Muscle layer of colon (tissue), 2 donors: Measurements from ENCODE around the gene ITGB5.

Experiments used
- H3K27ac ChIP-seq: one replicate; pipeline ENCODE4 v1.7.0; 2013; ENCODE audit warnings: low read depth, mild to moderate bottlenecking, low read length, moderate library complexity
- H3K27me3 ChIP-seq, 2 donors: one replicate each; pipeline ENCODE4 v1.7.0; 2013; ENCODE audit warnings: low read length in 2 of 2, mild to moderate bottlenecking in 2 of 2; ENCODE audit not compliant: insufficient read depth in 2 of 2, control insufficient read depth in 1 of 2
- H3K36me3 ChIP-seq: one replicate; pipeline ENCODE4 v1.7.0; 2013; ENCODE audit warnings: mild to moderate bottlenecking, low read length; ENCODE audit not compliant: insufficient read depth
- H3K4me1 ChIP-seq: one replicate; pipeline ENCODE4 v1.7.0; 2013; ENCODE audit warnings: mild to moderate bottlenecking, low read length; ENCODE audit not compliant: insufficient read depth
- H3K4me3 ChIP-seq, 2 donors: one replicate each; pipeline ENCODE4 v1.7.0; 2013; ENCODE audit warnings: low read length in 2 of 2, low read depth in 1 of 2, mild to moderate bottlenecking in 1 of 2, moderate library complexity in 1 of 2
- H3K9ac ChIP-seq: one replicate; pipeline ENCODE4 v1.7.0; 2013; ENCODE audit warnings: low read length
- H3K9me3 ChIP-seq: one replicate; pipeline ENCODE4 v1.7.0; 2013; ENCODE audit warnings: mild to moderate bottlenecking, low read length
- donor health status: abdominal sarcoma.
- donor health status: Adenocarcinoma of cecum.

ITGB5 gene

DNA sequence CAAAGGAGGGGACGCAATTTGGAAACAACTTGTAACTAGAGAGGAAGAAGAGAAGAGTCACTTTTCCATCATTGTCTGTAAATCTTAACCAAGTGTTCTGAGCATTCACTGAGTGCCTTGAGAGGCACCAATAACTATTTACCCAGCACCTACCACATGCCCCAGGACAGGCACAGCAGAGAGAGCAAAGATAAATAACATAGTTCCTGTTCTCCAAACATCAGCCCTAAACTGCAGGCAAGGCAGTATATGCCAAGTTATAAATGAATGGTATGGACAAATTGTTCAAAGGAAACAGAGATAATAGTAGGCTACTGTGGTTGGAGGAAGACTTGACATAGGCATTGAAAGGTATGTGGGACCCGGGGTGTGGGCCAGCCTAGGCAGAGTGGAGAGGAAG lies 45.6 kb downstream of the ITGB5 start:
- peaks cover 54% of the 10 kb centered on the region for H3K4me1 ChIP-seq

DNA sequence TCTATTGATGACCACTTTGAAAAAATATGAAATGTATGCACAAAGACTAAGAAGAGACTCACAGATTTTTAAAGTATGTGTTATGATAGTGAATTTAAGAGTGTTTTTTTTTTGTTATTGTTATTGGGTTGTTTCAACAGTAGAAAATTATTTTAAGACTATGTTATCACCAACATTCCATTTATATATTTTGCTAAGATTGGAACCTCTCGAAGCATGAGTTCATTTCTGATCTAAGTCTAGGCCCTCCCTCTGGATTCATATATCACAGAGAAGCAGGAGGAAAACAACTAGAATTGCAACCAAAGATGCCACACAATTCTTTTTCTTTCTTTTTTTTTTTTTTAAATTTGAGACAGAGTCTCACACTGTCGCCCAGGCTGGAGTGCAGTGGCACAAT lies 46.8 kb downstream of the ITGB5 start:
- H3K4me3 ChIP-seq = no peak overlapping the region
- peaks cover 11% of the 10 kb centered on the region for H3K36me3 ChIP-seq
- no peak overlapping the region for H3K9ac ChIP-seq
- no peaks in the 10 kb centered on the region for H3K9me3 ChIP-seq
- H3K27ac ChIP-seq = no peak overlapping the region
- H3K4me1 ChIP-seq = peaks cover 56% of the 10 kb centered on the region
- H3K27me3 ChIP-seq = no peaks in the 10 kb centered on the region

More for the DNA sequence above, 45.6 kb downstream of the ITGB5 start:
- no peaks in the 10 kb centered on the region for H3K9me3 ChIP-seq
- peaks cover 11% of the 10 kb centered on the region for H3K36me3 ChIP-seq
- H3K27me3 ChIP-seq = no peaks in the 10 kb centered on the region
- H3K9ac ChIP-seq = no peak overlapping the region
- no peak overlapping the region for H3K4me3 ChIP-seq
- no peak overlapping the region for H3K27ac ChIP-seq

DNA sequence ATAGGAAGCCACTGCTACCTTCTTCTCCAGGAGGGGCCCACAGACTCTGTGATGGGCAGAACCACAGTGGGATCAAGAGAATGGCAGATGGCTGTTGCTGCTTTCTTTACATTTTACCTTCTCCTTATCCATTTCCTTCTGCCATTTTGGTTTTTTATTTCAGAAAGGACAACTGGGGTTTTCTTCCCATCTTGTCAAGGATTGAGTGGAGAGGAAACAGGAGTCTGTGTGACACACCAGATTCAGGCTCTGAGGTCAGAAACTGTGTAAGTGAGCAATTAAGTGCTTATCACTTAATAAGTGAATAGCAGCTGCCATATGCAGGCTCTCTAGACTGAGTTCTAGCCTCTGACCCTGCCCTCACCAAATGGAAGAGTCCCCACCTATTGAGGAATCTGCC lies 47.3 kb downstream of the ITGB5 start:
- no peak overlapping the region for H3K4me3 ChIP-seq
- no peaks in the 10 kb centered on the region for H3K9me3 ChIP-seq
- no peak overlapping the region for H3K9ac ChIP-seq
- no peak overlapping the region for H3K27ac ChIP-seq
- peaks cover 56% of the 10 kb centered on the region for H3K4me1 ChIP-seq
- peaks cover 11% of the 10 kb centered on the region for H3K36me3 ChIP-seq
- no peaks in the 10 kb centered on the region for H3K27me3 ChIP-seq

DNA sequence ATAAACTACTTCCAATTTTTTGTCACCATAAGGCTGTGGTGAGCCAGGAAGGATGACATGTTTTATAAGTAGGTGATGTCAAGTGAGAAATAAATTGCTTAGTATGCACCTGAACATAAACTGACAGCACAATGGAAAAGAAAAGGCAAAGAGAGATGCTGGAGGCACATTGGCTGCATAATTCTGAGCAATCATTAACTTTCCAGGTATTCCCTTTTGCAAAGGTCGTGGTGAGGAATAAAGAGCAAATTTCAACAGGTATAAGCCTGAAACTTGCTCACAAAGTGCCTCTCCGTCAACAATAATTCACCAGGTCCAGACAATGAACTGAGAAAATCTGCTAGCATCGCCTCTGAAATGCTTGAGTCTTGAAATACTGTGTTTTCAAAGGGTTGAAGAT lies 48.2 kb downstream of the ITGB5 start:
- Histone ChIP-seq H3K4me1 (peaks cover 53% of the 10 kb centered on the region), H3K36me3 (peaks cover 11% of the 10 kb centered on the region), H3K4me3 (no peak overlapping the region), H3K27me3 (no peaks in the 10 kb centered on the region), H3K27ac (no peak overlapping the region), H3K9ac (no peak overlapping the region), H3K9me3 (no peaks in the 10 kb centered on the region)

DNA sequence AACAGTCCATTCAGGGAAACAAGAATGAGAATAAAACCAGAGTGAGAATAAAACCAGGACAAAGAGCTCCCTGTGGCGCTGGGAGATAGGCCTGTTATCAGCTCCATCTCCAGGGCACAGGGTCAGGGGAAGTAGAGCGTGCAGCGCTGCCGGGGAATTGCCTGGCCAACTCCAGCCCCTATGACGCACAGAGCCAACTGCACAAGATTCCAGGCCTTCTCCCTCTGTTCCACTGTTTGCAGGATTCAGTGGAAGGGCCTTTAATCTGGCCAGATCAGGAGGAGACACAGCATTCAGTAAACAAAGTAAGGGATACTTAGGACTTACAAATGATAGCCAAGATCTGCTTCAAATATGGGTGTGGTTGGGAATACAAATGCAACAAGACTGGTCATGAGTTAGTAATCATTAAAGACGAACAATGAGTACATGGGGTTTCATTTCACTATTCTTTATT lies 49.4 kb downstream of the ITGB5 start:
- Histone ChIP-seq H3K4me3 (no peak overlapping the region), H3K9me3 (no peaks in the 10 kb centered on the region), H3K4me1 (peaks cover 45% of the 10 kb centered on the region), H3K27me3 (no peaks in the 10 kb centered on the region), H3K9ac (no peak overlapping the region), H3K36me3 (peaks cover 15% of the 10 kb centered on the region), H3K27ac (peak overlapping the region; percentile 92)

DNA sequence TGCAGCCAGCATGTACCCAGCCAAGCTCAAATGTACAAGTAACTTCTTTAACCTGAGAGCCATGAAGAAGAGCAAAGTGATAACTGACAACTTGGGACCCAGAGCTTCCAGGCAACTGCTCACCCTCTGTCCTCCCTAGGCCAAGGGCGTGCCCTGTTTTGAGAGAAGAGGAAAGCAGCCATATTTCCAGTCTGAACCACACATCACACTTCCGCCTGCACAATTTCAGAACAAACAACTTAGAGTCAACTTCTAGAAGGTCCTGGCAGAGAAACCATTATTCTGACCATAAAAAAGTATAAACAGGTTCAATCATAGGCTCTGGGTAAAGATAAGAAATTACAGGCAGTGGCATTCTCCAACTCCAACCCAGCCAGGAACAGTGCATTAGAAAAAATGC lies 50.1 kb downstream of the ITGB5 start:
- H3K4me3 ChIP-seq = no peak overlapping the region
- H3K27ac ChIP-seq = peak overlapping the region; percentile 92
- H3K9me3 ChIP-seq = no peaks in the 10 kb centered on the region
- peaks cover 46% of the 10 kb centered on the region for H3K4me1 ChIP-seq
- no peaks in the 10 kb centered on the region for H3K27me3 ChIP-seq
- no peak overlapping the region for H3K9ac ChIP-seq
- peaks cover 21% of the 10 kb centered on the region for H3K36me3 ChIP-seq

DNA sequence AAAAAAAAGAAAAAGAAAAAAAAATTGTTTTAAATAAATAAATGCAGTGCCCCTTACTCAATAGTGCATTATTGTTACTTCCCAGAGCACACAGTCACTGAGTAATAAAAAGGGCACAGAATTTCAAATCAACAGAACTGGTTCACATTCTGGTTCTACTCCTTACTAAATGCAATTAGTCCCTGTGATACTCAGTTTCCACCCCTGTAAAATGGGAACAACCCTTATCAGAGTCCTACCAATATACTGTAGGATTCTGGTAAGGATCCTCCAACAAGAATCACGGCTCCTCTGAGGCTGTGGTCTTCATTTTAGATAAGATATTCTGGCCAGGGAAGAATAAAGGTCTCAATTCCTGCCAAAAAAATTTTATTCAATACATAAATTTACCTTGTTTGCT lies 50.7 kb downstream of the ITGB5 start:
- Histone ChIP-seq H3K9ac (no peak overlapping the region), H3K4me1 (peaks cover 46% of the 10 kb centered on the region)

DNA sequence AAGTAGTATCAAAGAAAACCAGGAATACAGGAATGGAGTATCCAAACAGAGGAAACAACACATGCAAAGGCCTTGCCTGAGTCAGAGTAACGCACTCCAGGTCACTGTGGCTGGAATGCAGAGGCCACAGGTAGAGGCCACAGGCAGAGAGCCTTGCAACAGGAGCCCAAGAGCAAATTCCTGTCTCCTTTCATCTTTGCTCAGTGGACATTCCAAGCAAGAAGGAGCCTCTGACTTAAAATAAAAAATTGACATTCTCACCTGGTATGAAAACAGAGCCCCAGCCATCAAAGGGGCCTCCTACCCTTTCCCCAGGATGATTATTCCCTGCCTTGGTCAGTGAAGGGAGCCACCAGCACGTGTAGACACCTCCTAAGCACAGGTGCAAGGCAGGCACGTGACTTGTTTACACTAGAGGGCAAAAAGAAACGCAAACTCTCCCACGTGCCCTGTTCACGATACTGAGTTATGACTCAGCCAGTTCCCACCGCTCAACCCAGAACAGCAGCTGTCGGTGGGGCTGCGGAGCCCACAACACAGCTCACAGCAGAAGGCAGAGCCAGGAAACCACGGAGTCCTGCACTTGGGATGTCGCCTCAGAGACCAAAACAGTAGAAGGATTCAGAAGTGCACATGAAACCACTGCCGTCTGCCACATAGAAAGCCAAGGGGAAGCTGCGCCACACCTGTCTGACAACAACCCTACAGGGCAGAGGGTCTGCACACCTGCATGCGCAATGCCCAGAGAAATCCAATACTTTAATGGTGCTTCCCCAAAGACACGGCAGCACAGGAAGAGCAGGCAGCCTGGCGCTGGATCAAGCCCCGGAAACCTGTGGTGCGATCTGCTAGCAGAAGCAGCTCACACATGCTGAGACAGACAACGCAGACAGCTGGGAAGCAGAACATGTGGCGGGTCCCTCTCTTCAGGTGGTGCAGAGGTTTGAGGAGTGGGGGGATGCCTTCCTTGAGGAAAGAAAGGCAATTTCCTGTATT lies 52.1 kb downstream of the ITGB5 start:
- Histone ChIP-seq H3K4me1 (peaks cover 52% of the 10 kb centered on the region), H3K36me3 (peaks cover 21% of the 10 kb centered on the region), H3K27ac (peak overlapping the region; percentile 43), H3K9me3 (no peaks in the 10 kb centered on the region), H3K27me3 (no peaks in the 10 kb centered on the region), H3K4me3 (peak overlapping the region; percentile 2 to 41), H3K9ac (no peak overlapping the region)

More for the DNA sequence above, 50.7 kb downstream of the ITGB5 start:
- Histone ChIP-seq H3K9me3 (no peaks in the 10 kb centered on the region), H3K4me3 (no peak overlapping the region), H3K36me3 (peaks cover 22% of the 10 kb centered on the region), H3K27ac (peak overlapping the region; percentile 92), H3K27me3 (no peaks in the 10 kb centered on the region)

DNA sequence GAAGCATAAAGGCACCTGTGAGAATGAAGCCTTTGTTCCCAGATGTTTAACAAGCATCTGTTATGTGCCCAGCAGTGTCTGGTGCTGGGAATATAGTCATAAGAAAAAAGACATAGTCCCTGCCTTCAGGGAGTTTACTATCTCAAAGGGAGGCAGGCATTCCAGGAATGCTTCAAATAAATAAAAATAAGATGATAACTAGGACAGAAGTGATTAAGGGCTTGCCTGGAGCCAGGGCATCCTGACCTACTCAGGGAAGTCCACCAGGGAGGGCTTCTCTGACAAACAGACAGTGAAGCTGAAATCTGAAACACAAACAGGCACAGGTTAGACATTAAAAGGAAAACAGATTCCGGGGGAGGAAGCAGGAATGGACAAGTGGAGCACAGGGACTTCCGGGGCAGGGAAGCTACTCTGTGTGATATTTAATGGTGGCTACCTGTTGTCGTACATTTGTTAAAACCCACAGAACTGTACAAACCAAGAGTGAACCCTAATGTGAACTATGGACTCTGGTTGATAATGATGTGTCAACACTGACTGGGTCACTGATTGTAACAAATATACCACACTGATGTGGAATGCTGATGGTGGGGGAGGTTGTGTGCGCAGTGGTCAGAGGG lies 53.3 kb downstream of the ITGB5 start:
- no peaks in the 10 kb centered on the region for H3K27me3 ChIP-seq
- H3K9me3 ChIP-seq = no peaks in the 10 kb centered on the region
- no peak overlapping the region for H3K4me3 ChIP-seq
- H3K27ac ChIP-seq = no peak overlapping the region
- no peak overlapping the region for H3K9ac ChIP-seq
- H3K36me3 ChIP-seq = peaks cover 22% of the 10 kb centered on the region
- peaks cover 58% of the 10 kb centered on the region for H3K4me1 ChIP-seq

DNA sequence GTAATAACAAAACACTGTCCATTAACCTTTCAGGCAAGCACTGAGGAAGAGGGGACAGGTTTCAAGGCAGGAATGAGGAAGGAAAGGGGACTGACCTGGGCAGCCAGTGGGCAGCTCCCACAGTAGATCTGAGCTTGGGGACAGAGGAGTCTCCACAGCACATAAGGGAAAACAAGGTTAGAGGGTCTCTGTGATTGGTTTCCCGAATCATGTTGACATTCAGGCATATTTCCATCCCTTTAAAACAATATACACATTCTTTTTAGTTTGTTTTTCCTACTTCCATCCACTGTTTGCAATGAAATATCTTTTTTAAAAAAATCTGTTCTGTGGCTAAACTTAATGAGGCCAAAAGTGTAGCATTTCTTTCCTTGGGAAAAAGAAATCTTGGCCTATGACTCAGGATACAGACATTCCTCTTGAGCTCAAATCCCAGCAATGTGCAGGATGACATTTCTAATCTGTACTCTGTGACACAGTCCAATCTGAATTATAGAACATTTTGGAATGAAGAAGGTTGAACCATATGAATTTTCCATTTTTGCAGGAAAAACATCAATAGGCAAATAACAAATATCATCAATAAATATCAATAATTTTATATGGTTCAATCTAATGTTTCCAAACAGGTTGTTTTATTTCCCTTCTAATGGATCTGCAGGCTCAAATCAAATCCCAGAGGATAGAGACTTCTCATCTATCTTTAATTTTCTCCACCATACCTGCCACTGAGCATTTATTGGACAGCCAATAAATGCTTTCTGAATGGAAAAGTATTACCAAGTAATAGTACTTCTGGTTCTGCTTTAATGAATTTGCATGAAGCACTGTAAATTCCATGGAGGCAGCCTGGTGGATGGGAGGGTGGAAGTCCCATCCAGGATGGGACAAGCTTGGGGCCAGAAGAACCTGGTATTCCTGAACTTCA lies 54.1 kb downstream of the ITGB5 start:
- Histone ChIP-seq H3K4me3 (no peak overlapping the region), H3K9me3 (no peaks in the 10 kb centered on the region), H3K4me1 (peaks cover 58% of the 10 kb centered on the region), H3K27me3 (no peaks in the 10 kb centered on the region), H3K36me3 (peaks cover 22% of the 10 kb centered on the region), H3K9ac (no peak overlapping the region), H3K27ac (no peak overlapping the region)
